ENCODE data around the gene AKR1B1.

DNA sequence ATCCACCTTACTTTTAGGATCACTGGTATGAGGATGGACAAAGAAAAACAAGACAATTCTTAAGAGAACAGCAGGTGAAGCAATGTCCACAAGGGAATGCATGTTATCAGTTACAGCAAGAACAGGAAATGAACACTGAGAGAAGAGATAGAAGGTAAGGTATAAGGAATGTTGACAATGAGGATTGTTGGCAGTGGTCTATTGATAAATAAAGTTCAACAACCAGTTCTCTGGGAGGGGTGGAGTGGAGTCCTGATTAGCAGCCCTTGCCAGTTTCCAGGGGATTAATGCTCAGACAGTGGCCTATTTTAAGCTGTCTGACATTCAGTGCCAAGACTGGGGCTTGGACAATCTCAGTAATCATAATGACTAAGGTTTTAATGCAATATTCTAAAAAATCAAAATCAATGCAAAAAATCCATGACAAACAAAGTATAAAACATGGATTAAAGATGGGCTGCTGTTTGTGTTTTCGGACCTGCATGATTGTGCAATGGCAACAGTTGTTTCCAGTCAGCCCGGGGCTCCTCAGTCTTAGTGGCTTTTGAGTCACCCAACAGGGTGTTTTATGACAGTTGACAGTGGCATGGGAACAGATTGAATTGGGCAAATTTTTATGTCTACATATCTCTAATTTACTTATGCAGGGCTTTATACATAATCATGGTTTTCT is 13.8 kb upstream of the AKR1B1 start:
- TF ChIP-seq, protein P1, sequence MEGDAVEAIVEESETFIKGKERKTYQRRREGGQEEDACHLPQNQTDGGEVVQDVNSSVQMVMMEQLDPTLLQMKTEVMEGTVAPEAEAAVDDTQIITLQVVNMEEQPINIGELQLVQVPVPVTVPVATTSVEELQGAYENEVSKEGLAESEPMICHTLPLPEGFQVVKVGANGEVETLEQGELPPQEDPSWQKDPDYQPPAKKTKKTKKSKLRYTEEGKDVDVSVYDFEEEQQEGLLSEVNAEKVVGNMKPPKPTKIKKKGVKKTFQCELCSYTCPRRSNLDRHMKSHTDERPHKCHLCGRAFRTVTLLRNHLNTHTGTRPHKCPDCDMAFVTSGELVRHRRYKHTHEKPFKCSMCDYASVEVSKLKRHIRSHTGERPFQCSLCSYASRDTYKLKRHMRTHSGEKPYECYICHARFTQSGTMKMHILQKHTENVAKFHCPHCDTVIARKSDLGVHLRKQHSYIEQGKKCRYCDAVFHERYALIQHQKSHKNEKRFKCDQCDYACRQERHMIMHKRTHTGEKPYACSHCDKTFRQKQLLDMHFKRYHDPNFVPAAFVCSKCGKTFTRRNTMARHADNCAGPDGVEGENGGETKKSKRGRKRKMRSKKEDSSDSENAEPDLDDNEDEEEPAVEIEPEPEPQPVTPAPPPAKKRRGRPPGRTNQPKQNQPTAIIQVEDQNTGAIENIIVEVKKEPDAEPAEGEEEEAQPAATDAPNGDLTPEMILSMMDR (IDR thresholded peaks at IDR 0.05; ENCODE audit: low read length) = no peak
- no peak for TF ChIP-seq EZH2 (optimal IDR thresholded peaks at IDR 0.05; ENCODE audit: low read depth, low read length)
- no peak for TF ChIP-seq EZH2phosphoT487 (IDR thresholded peaks at IDR 0.05; ENCODE audit: low read length)
